Measurements from ENCODE around the gene NDRG3. TPM values are rescaled to one million over a fixed set of nuclear protein-coding genes. Genes with fewer than 3 reads are reported as not detected.
A peak's percentile ranks its signal among the peaks of the same experiment; 100 is the strongest.

Gene NDRG3
- total and polyA plus RNA-seq, 2 experiments from 2014 or later: 31.1 to 43.4 TPM

GRCh38 chr20:36645998-36646397 is 99.9 kb downstream of the NDRG3 start, which contains the start of gene SLA2:
TSS of gene SLA2 (minus strand) at chr20:36646196. CDS start at chr20:36641335, 4,861 bp downstream.
- no peak for TF ChIP-seq CTCF (IDR thresholded peaks at IDR 0.05; ENCODE audit: low read depth, low read length)
- H3K9me3 ChIP-seq (ENCODE audit: low read depth): no peaks in the 10 kb centered on the region
- H3K27me3 ChIP-seq: no peaks in the 10 kb centered on the region
- no peaks in the 10 kb centered on the region for H3K36me3 ChIP-seq
- H3K4me1 ChIP-seq (ENCODE audit: low read depth): peaks cover 6% of the 10 kb centered on the region
- H3K27ac ChIP-seq: peak within 1 kb of the TSS; percentile 62
- H3K4me3 ChIP-seq: no peak within 1 kb of the TSS
- DNase-seq (ENCODE audit: low read depth in 1 of 2, low spot score in 1 of 2): no peak

- H3K9me3 ChIP-seq (ENCODE audit: low read depth): no peaks in the 10 kb centered on the region
- H3K27ac ChIP-seq: no peak overlapping the region
- H3K27me3 ChIP-seq: no peaks in the 10 kb centered on the region
- no peak for TF ChIP-seq CTCF (IDR thresholded peaks at IDR 0.05; ENCODE audit: low read depth, low read length)
- H3K36me3 ChIP-seq: no peaks in the 10 kb centered on the region
- DNase-seq (ENCODE audit: low read depth in 1 of 2, low spot score in 1 of 2): no peak
- peaks cover 6% of the 10 kb centered on the region for H3K4me1 ChIP-seq (ENCODE audit: low read depth)
- H3K4me3 ChIP-seq: no peak overlapping the region
Measured at GRCh38 chr20:36645353-36645752, 100.5 kb downstream of the NDRG3 start.

GRCh38 chr20:36644706-36645095 is 101.2 kb downstream of the NDRG3 start:
- no peaks in the 10 kb centered on the region for H3K36me3 ChIP-seq
- peaks cover 6% of the 10 kb centered on the region for H3K4me1 ChIP-seq (ENCODE audit: low read depth)
- no peaks in the 10 kb centered on the region for H3K9me3 ChIP-seq (ENCODE audit: low read depth)
- H3K27ac ChIP-seq: no peak overlapping the region
- no peak for DNase-seq (ENCODE audit: low read depth in 1 of 2, low spot score in 1 of 2)
- no peaks in the 10 kb centered on the region for H3K27me3 ChIP-seq
- H3K4me3 ChIP-seq: no peak overlapping the region
- no peak for TF ChIP-seq CTCF (IDR thresholded peaks at IDR 0.05; ENCODE audit: low read depth, low read length)

GRCh38 chr20:36644032-36644705 is 101.7 kb downstream of the NDRG3 start:
- no peak for TF ChIP-seq CTCF (IDR thresholded peaks at IDR 0.05; ENCODE audit: low read depth, low read length)
- Histone ChIP-seq H3K9me3 (ENCODE audit: low read depth) (no peaks in the 10 kb centered on the region), H3K27ac (no peak overlapping the region), H3K36me3 (no peaks in the 10 kb centered on the region), H3K4me3 (no peak overlapping the region), H3K27me3 (no peaks in the 10 kb centered on the region), H3K4me1 (ENCODE audit: low read depth) (peaks cover 6% of the 10 kb centered on the region)
- no peak for DNase-seq (ENCODE audit: low read depth in 1 of 2, low spot score in 1 of 2)

GRCh38 chr20:36642136-36642535 is 103.8 kb downstream of the NDRG3 start:
- H3K4me1 ChIP-seq (ENCODE audit: low read depth): peaks cover 2% of the 10 kb centered on the region
- TF ChIP-seq CTCF (IDR thresholded peaks at IDR 0.05; ENCODE audit: low read depth, low read length): no peak
- no peak for DNase-seq (ENCODE audit: low read depth in 1 of 2, low spot score in 1 of 2)
- H3K27me3 ChIP-seq: no peaks in the 10 kb centered on the region
- no peaks in the 10 kb centered on the region for H3K36me3 ChIP-seq
- H3K27ac ChIP-seq: no peak overlapping the region
- H3K9me3 ChIP-seq (ENCODE audit: low read depth): no peaks in the 10 kb centered on the region
- no peak overlapping the region for H3K4me3 ChIP-seq

Measured in cardiac muscle cell (in vitro differentiated cells and primary cell).